HG03103 (cell line): ENCODE measurements around the gene COX10.
"Not testable (repeated sequence)": the region's sequence is repeated elsewhere in the genome, so short reads cannot be mapped to it uniquely, and the experiment has no call there.

Experiments
- ATAC-seq: cut with Tn5 transposase; IDR thresholded peaks from one replicate; pipeline ENCODE4 v1.9.1; 2021; ENCODE audit warnings: low read depth; ENCODE audit not compliant: unreplicated experiment

Gene COX10

GRCh38 chr17:14201988-14202380 is 132.7 kb downstream of the COX10 start:
- ATAC-seq, result no peak

GRCh38 chr17:14202388-14203166 is 133.3 kb downstream of the COX10 start:
- no peak for ATAC-seq

- no peak for ATAC-seq
Observed at GRCh38 chr17:14203388-14203787, 134.1 kb downstream of the COX10 start.

- no peak for ATAC-seq
Observed at GRCh38 chr17:14204084-14204483, 134.8 kb downstream of the COX10 start.

- ATAC-seq, result no peak
Observed at GRCh38 chr17:14204546-14204945, 135.2 kb downstream of the COX10 start.

- no peak for ATAC-seq
Observed at GRCh38 chr17:14205380-14205779, 136.1 kb downstream of the COX10 start.

GRCh38 chr17:14205992-14206461 is 136.7 kb downstream of the COX10 start:
- ATAC-seq, result no peak

- ATAC-seq, result no peak
Observed at GRCh38 chr17:14206891-14207290, 137.6 kb downstream of the COX10 start.

- ATAC-seq, result no peak
Observed at GRCh38 chr17:14207791-14208190, 138.5 kb downstream of the COX10 start.

- no peak for ATAC-seq
Observed at GRCh38 chr17:14209215-14209614, 139.9 kb downstream of the COX10 start.

GRCh38 chr17:14211246-14211645 is 141.9 kb downstream of the COX10 start:
- no peak for ATAC-seq

- no peak for ATAC-seq
Observed at GRCh38 chr17:14211801-14212200, 142.5 kb downstream of the COX10 start.

- ATAC-seq, result no peak
Observed at GRCh38 chr17:14212401-14212800, 143.1 kb downstream of the COX10 start.

GRCh38 chr17:14214271-14214670 is 145.0 kb downstream of the COX10 start:
- ATAC-seq, result no peak

GRCh38 chr17:14222611-14223010 is 153.3 kb downstream of the COX10 start:
- ATAC-seq, result no peak

GRCh38 chr17:14225254-14225980 is 156.1 kb downstream of the COX10 start:
- no peak for ATAC-seq

- ATAC-seq, result no peak
Observed at GRCh38 chr17:14227052-14227451, 157.7 kb downstream of the COX10 start.

GRCh38 chr17:14228903-14229302 is 159.6 kb downstream of the COX10 start:
- ATAC-seq, result no peak

GRCh38 chr17:14231187-14231586 is 161.9 kb downstream of the COX10 start:
- ATAC-seq, result not testable (repeated sequence)

GRCh38 chr17:14235047-14235446 is 165.7 kb downstream of the COX10 start:
- not testable (repeated sequence) for ATAC-seq

- not testable (repeated sequence) for ATAC-seq
Observed at GRCh38 chr17:14236032-14236431, 166.7 kb downstream of the COX10 start.

GRCh38 chr17:14236762-14237161 is 167.5 kb downstream of the COX10 start, which contains the start of gene CDRT15:
Gene CDRT15, minus strand, starts transcription at chr17:14236862. Its CDS starts 29 bp downstream, at chr17:14236833.
- ATAC-seq, result not testable (repeated sequence)
